HTR-8/SVneo (cell line): ENCODE data around the gene AFG3L2.

Experiments
- DNase-seq: peaks from one replicate; pipeline ENCODE4 v3.0.0; 2011; ENCODE audit warnings: low spot score, mixed read lengths; ENCODE audit not compliant: insufficient read length
- FAIRE-seq: peaks from 2 replicates; lab custom pipeline; 2011; peaks lifted over from hg19 to GRCh38; lab: Jason Lieb, UNC

Gene AFG3L2

GRCh38 chr18:12287131-12287681, 89.8 kb downstream of the AFG3L2 start:
- no peak for FAIRE-seq

GRCh38 chr18:12283666-12284065, 93.4 kb downstream of the AFG3L2 start:
- FAIRE-seq = no peak
- DNase-seq = no peak

More at GRCh38 chr18:12287131-12287681, 89.8 kb downstream of the AFG3L2 start:
- DNase-seq = no peak

- DNase-seq (no peak), FAIRE-seq (no peak)
These were observed 93.8 kb downstream of the AFG3L2 start for GRCh38 chr18:12283256-12283655.

GRCh38 chr18:12282442-12283039, 94.5 kb downstream of the AFG3L2 start:
- FAIRE-seq (no peak), DNase-seq (no peak)

- FAIRE-seq (no peak), DNase-seq (no peak)
These were observed 95.2 kb downstream of the AFG3L2 start for GRCh38 chr18:12281861-12282260.

- DNase-seq (no peak), FAIRE-seq (no peak)
These were observed 97.1 kb downstream of the AFG3L2 start for GRCh38 chr18:12279781-12280531.
